Activated naive CD8-positive, alpha-beta T cell treated with anti-CD3 and anti-CD28 coated beads, Interleukin-2, amount 50 U/mL, for 24 hours (primary cell): Measurements from ENCODE around the gene EMC7.

Experiments used
- ATAC-seq: fragments of 150-1000 bp; cut with Tn5 transposase; one replicate; pipeline ENCODE4 v1.10.0; 2021
- DNase-seq: peaks from one replicate; pipeline ENCODE4 v3.0.0; 2021
- H3K27ac Mint-ChIP-seq: one replicate; pipeline ENCODE4 v1.8.0; 2021; ENCODE audit warnings: mild to moderate bottlenecking, mixed read lengths
- H3K27me3 Mint-ChIP-seq: one replicate; pipeline ENCODE4 v1.8.0; 2021; ENCODE audit warnings: mixed read lengths
- H3K36me3 Mint-ChIP-seq: one replicate; pipeline ENCODE4 v1.8.0; 2021; ENCODE audit warnings: low read depth, mixed read lengths
- H3K4me1 Mint-ChIP-seq: one replicate; pipeline ENCODE4 v1.8.0; 2021; ENCODE audit warnings: mixed read lengths
- H3K4me3 Mint-ChIP-seq: one replicate; pipeline ENCODE4 v1.8.0; 2021; ENCODE audit warnings: mild to moderate bottlenecking, moderate library complexity, mixed read lengths
- H3K9me3 Mint-ChIP-seq: one replicate; pipeline ENCODE4 v1.8.0; 2021; ENCODE audit warnings: mixed read lengths

EMC7 gene

GRCh38 chr15:34111488-34111887, 9.8 kb upstream of the EMC7 start:
- H3K36me3 Mint-ChIP-seq = no peaks in the 10 kb centered on the region
- no peak overlapping the region for H3K4me3 Mint-ChIP-seq
- no peak overlapping the region for H3K27ac Mint-ChIP-seq
- ATAC-seq (no peak), DNase-seq (no peak)
- H3K4me1 Mint-ChIP-seq = no peaks in the 10 kb centered on the region
- peaks cover under 1% of the 10 kb centered on the region for H3K9me3 Mint-ChIP-seq
- no peaks in the 10 kb centered on the region for H3K27me3 Mint-ChIP-seq

GRCh38 chr15:34109797-34110663, 8.4 kb upstream of the EMC7 start:
- H3K36me3 Mint-ChIP-seq = peaks cover 2% of the 10 kb centered on the region
- H3K4me3 Mint-ChIP-seq = no peak overlapping the region
- H3K9me3 Mint-ChIP-seq = peaks cover 3% of the 10 kb centered on the region
- DNase-seq (no peak), ATAC-seq (no peak)
- H3K27me3 Mint-ChIP-seq = no peaks in the 10 kb centered on the region
- no peaks in the 10 kb centered on the region for H3K4me1 Mint-ChIP-seq
- H3K27ac Mint-ChIP-seq = no peak overlapping the region

DNA sequence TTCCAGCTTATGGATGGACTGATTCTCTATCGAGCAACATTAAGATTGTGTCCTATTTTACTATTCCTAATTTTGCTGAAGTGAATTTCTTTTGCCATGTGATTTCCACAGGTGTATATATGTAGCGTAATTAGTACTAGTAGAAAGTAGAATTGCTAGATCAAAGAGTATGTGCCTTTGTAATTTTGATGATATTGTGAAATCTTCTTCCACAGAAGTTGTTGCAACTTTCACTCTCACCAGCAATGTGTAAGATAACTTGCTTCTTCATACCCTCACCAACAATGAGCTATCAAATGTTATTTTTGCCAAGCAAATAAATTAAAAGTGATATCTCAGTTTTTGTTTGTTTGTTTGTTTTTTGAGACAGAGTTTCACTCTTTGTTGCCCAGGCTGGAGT, 5.7 kb upstream of the EMC7 start:
- H3K27ac Mint-ChIP-seq = no peak overlapping the region
- H3K36me3 Mint-ChIP-seq = peaks cover 26% of the 10 kb centered on the region
- no peaks in the 10 kb centered on the region for H3K27me3 Mint-ChIP-seq
- DNase-seq = no peak
- no peak overlapping the region for H3K4me3 Mint-ChIP-seq
- no peak for ATAC-seq
- H3K9me3 Mint-ChIP-seq = peaks cover 15% of the 10 kb centered on the region
- H3K4me1 Mint-ChIP-seq = peaks cover 9% of the 10 kb centered on the region

GRCh38 chr15:34106423-34106822, 4.8 kb upstream of the EMC7 start:
- Mint-ChIP-seq H3K4me1 (peaks cover 15% of the 10 kb centered on the region), H3K27me3 (peaks cover 3% of the 10 kb centered on the region), H3K36me3 (peaks cover 33% of the 10 kb centered on the region), H3K9me3 (peaks cover 15% of the 10 kb centered on the region), H3K27ac (no peak overlapping the region), H3K4me3 (no peak overlapping the region)
- DNase-seq (no peak), ATAC-seq (no peak)

DNA sequence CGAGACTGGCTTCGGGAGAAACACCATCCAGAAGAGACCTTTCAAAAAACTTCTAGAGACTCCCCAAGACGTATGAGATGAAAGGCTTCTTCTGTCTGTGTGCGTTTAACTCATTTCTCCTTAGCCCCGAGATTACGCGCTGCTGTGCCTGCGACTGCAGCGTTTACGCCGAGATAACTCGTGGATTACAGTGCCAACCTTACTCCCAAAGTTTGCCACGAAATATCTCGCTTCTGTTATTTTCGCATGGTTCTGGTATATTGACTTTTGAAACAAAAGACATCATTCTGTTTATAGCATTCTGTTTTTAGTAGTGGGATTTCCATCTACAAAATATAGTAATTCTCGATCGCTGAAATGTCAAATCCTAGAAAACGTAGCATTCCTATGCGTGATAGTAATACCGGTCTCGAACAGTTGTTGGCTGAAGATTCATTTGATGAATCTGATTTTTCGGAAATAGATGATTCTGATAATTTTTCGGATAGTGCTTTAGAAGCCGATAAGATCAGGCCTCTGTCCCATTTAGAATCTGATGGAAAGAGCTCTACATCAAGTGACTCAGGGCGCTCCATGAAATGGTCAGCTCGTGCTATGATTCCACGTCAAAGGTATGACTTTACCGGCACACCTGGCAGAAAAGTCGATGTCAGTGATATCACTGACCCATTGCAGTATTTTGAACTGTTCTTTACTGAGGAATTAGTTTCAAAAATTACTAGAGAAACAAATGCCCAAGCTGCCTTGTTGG, 688 bp upstream of the EMC7 start:
- DNase-seq = no peak
- peaks cover 34% of the 10 kb centered on the region for H3K4me1 Mint-ChIP-seq
- H3K36me3 Mint-ChIP-seq = peaks cover 38% of the 10 kb centered on the region
- ATAC-seq = no peak
- peak overlapping the region; percentile 96 for H3K4me3 Mint-ChIP-seq
- peaks cover 3% of the 10 kb centered on the region for H3K27me3 Mint-ChIP-seq
- peaks cover 15% of the 10 kb centered on the region for H3K9me3 Mint-ChIP-seq
- peak overlapping the region; percentile 100 for H3K27ac Mint-ChIP-seq

- H3K27me3 Mint-ChIP-seq = peaks cover 3% of the 10 kb centered on the region
- H3K4me3 Mint-ChIP-seq = peak overlapping the region; percentile 96
- DNase-seq (no peak), ATAC-seq (no peak)
- peaks cover 12% of the 10 kb centered on the region for H3K9me3 Mint-ChIP-seq
- H3K4me1 Mint-ChIP-seq = peaks cover 36% of the 10 kb centered on the region
- peaks cover 40% of the 10 kb centered on the region for H3K36me3 Mint-ChIP-seq
- no peak overlapping the region for H3K27ac Mint-ChIP-seq
These were observed 1.7 kb downstream of the EMC7 start for GRCh38 chr15:34099914-34100313.

DNA sequence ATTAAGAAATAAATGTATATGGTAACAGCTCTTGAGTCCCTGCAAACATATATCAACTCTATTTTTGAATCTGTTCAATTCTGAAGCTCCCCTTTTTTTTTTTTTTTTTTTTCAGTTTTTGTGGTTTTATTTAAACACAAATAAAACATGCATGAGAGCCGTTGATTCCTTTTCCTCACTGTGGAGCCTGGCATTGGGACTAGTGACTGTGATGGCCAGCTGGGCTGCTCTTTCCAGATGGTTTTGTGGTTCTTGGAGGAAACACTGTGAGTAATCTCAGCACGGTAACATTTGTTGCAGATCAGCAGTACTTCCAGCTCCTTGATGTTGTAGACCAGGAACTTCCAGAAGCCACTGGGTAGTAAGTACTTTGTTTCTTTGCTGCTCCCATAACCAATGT, 15.9 kb downstream of the EMC7 start:
- Mint-ChIP-seq H3K27me3 (no peaks in the 10 kb centered on the region), H3K4me1 (no peaks in the 10 kb centered on the region), H3K27ac (no peak overlapping the region), H3K36me3 (peaks cover 26% of the 10 kb centered on the region), H3K4me3 (no peak overlapping the region), H3K9me3 (no peaks in the 10 kb centered on the region)
- no peak for ATAC-seq
- DNase-seq = no peak

DNA sequence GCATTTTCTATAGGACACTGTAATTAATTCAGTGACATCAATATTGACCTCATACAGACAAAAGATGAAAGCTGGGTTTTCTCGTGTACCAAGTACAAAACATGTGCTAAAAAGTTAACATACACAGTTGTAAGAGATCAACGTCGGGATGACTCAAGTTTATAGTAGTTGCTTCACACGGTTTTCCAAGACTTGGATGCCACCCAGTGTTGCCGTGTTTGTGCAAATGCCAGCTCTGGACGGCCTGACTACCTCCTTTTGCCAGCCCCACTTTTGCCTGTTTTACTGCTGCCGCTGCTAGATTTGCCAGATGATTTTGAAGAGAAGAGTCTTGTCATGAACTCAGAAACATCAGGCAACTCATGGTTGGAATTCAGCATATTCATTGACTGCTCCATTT, 17.6 kb downstream of the EMC7 start:
- H3K27ac Mint-ChIP-seq = peak overlapping the region; percentile 10

DNA sequence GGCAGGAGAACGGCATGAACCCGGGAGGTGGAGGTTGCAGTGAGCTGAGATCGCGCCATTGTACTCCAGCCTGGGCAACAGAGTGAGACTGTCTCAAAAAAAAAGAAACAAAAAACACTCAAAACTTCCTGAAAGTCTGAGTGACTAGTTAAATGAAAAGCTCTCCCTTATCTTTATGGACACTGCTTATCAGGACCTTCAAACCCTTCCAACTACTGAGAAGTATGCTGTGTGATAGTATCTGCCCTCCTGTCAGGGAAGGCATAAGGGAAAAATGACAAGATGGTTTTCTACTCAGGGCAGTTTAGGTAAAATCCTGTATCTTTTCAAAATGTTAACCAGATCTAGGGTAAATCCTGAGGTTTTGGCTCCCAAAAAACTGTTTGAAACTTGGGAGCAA, 21.8 kb downstream of the EMC7 start:
- Mint-ChIP-seq H3K36me3 (peaks cover 6% of the 10 kb centered on the region), H3K9me3 (no peaks in the 10 kb centered on the region), H3K27me3 (no peaks in the 10 kb centered on the region), H3K4me3 (no peak overlapping the region), H3K4me1 (no peaks in the 10 kb centered on the region), H3K27ac (no peak overlapping the region)
- DNase-seq = no peak
- ATAC-seq = no peak

More for the DNA sequence above, 17.6 kb downstream of the EMC7 start:
- H3K4me1 Mint-ChIP-seq = no peaks in the 10 kb centered on the region
- no peak for ATAC-seq
- no peak for DNase-seq
- peaks cover 25% of the 10 kb centered on the region for H3K36me3 Mint-ChIP-seq
- no peaks in the 10 kb centered on the region for H3K27me3 Mint-ChIP-seq
- no peaks in the 10 kb centered on the region for H3K9me3 Mint-ChIP-seq
- H3K4me3 Mint-ChIP-seq = no peak overlapping the region

DNA sequence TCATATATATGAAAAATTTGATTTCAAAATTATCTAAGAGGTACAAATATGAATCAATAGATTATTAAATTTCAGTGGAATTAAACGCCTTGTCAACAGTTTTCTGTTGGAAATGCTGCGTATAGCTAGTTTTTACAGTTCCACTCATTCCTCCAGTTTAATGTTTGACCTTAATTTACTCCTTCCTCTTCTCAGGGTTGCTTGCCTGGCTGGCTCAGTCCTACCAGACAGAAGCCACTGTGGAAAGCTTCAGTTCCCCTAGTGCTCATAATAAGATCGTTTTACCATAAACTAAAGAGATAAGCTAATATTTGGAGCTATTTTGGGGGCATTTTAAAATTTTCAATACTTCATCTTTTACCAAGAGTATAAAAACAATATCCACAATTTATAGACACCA, 22.8 kb downstream of the EMC7 start:
- H3K27ac Mint-ChIP-seq = no peak overlapping the region
- H3K36me3 Mint-ChIP-seq = peaks cover 9% of the 10 kb centered on the region
- H3K4me3 Mint-ChIP-seq = no peak overlapping the region
- ATAC-seq (no peak), DNase-seq (no peak)
- H3K27me3 Mint-ChIP-seq = no peaks in the 10 kb centered on the region
- no peaks in the 10 kb centered on the region for H3K9me3 Mint-ChIP-seq
- no peaks in the 10 kb centered on the region for H3K4me1 Mint-ChIP-seq

DNA sequence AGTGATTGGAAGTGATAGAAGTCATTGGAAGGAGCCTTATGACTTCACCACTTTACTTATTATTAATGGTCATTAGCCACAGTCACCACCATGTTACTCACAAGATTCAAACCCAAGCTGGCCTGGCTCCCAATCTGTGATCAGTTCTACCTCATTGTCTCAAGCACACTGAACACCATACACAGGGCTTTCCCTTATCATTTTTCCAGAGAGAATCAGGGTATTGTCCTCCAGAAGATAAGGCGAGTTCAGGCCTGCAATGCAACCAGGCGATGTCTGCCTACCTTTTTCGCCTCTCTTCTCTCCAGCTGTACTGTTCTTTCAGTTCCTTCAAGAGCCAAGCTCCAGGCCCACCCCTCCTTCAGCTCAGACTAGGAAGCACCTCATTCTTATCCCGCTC, 24.9 kb downstream of the EMC7 start:
- ATAC-seq (no peak), DNase-seq (no peak)
- H3K9me3 Mint-ChIP-seq = no peaks in the 10 kb centered on the region
- no peak overlapping the region for H3K27ac Mint-ChIP-seq
- H3K27me3 Mint-ChIP-seq = no peaks in the 10 kb centered on the region
- H3K36me3 Mint-ChIP-seq = peaks cover 2% of the 10 kb centered on the region
- no peaks in the 10 kb centered on the region for H3K4me1 Mint-ChIP-seq
- H3K4me3 Mint-ChIP-seq = no peak overlapping the region

GRCh38 chr15:34070003-34070402, 31.7 kb downstream of the EMC7 start:
- Mint-ChIP-seq H3K36me3 (peaks cover 2% of the 10 kb centered on the region), H3K4me1 (no peaks in the 10 kb centered on the region), H3K27ac (no peak overlapping the region), H3K27me3 (no peaks in the 10 kb centered on the region), H3K9me3 (no peaks in the 10 kb centered on the region), H3K4me3 (no peak overlapping the region)
- ATAC-seq (no peak), DNase-seq (no peak)

DNA sequence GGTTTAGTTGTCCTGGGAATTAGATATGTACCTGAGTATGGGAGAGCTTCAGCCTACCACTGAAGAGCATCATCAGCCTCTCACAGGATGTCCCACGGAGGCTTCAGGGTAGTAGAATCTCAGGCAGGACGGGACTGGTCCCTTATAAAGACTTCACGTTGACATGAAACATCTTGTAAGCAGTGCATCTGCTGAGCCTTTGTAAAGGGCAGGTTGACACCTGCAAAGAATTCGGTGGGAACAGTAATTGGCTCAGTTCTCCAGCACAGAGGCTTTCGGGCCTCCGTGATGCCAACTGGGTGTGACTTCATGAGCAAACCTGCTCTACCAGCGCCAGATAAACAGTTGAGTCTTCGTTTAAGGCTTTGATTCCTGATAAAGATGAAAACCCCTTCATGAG, 35.7 kb downstream of the EMC7 start:
- Mint-ChIP-seq H3K9me3 (no peaks in the 10 kb centered on the region), H3K27ac (no peak overlapping the region), H3K27me3 (no peaks in the 10 kb centered on the region), H3K36me3 (no peaks in the 10 kb centered on the region), H3K4me1 (peaks cover 2% of the 10 kb centered on the region), H3K4me3 (no peak overlapping the region)
- DNase-seq (no peak), ATAC-seq (no peak)

GRCh38 chr15:34065261-34065660, 36.4 kb downstream of the EMC7 start:
- no peak for ATAC-seq
- H3K27ac Mint-ChIP-seq = no peak overlapping the region
- no peak for DNase-seq
- H3K36me3 Mint-ChIP-seq = no peaks in the 10 kb centered on the region
- peaks cover 2% of the 10 kb centered on the region for H3K4me1 Mint-ChIP-seq
- no peak overlapping the region for H3K4me3 Mint-ChIP-seq
- H3K27me3 Mint-ChIP-seq = no peaks in the 10 kb centered on the region
- H3K9me3 Mint-ChIP-seq = no peaks in the 10 kb centered on the region

DNA sequence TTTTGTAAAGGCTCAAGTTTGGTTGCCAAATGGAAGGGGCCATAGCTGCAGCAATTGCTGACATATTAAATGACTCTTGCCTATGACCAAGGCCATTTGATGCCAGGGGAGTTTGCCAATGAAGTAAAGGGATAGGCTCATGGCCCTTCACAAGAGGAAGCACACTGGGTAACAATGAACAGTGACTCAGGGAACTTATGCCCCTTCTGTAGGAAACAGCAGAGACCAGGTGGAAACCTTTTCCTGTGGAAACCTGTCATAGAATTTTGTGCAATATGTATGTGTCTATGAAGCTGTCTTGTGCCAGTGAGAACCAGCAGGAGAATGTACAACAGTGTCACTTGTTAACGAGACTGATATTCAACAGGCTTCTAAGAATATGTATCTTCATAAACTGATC, 37.2 kb downstream of the EMC7 start:
- no peak for ATAC-seq
- Mint-ChIP-seq H3K27me3 (no peaks in the 10 kb centered on the region), H3K4me3 (no peak overlapping the region), H3K36me3 (no peaks in the 10 kb centered on the region), H3K9me3 (no peaks in the 10 kb centered on the region), H3K27ac (no peak overlapping the region), H3K4me1 (peaks cover 2% of the 10 kb centered on the region)
- DNase-seq = no peak
